Activated T-cell treated with anti-CD3 and anti-CD28 coated beads, Interleukin-2, amount 50 U/mL, for 24 hours (primary cell): ENCODE measurements around the gene MARK3.

Source experiments
- DNase-seq: peaks from one replicate; pipeline ENCODE4 v3.0.0-alpha.2; 2020
- H3K27ac Mint-ChIP-seq: 2 replicates; pipeline ENCODE4 v1.8.0; 2020; ENCODE audit warnings: mild to moderate bottlenecking, mixed read lengths
- H3K27me3 Mint-ChIP-seq: 2 replicates; pipeline ENCODE4 v1.8.0; 2020; ENCODE audit warnings: mixed read lengths
- H3K36me3 Mint-ChIP-seq: 2 replicates; pipeline ENCODE4 v1.8.0; 2020; ENCODE audit warnings: low read depth, mixed read lengths
- H3K4me1 Mint-ChIP-seq: 2 replicates; pipeline ENCODE4 v1.8.0; 2020; ENCODE audit warnings: low read depth, mixed read lengths
- H3K4me3 Mint-ChIP-seq: 2 replicates; pipeline ENCODE4 v1.8.0; 2020; ENCODE audit warnings: mild to moderate bottlenecking, moderate library complexity, mixed read lengths
- H3K9me3 Mint-ChIP-seq: 2 replicates; pipeline ENCODE4 v1.8.0; 2020; ENCODE audit warnings: mixed read lengths

The MARK3 gene

DNA sequence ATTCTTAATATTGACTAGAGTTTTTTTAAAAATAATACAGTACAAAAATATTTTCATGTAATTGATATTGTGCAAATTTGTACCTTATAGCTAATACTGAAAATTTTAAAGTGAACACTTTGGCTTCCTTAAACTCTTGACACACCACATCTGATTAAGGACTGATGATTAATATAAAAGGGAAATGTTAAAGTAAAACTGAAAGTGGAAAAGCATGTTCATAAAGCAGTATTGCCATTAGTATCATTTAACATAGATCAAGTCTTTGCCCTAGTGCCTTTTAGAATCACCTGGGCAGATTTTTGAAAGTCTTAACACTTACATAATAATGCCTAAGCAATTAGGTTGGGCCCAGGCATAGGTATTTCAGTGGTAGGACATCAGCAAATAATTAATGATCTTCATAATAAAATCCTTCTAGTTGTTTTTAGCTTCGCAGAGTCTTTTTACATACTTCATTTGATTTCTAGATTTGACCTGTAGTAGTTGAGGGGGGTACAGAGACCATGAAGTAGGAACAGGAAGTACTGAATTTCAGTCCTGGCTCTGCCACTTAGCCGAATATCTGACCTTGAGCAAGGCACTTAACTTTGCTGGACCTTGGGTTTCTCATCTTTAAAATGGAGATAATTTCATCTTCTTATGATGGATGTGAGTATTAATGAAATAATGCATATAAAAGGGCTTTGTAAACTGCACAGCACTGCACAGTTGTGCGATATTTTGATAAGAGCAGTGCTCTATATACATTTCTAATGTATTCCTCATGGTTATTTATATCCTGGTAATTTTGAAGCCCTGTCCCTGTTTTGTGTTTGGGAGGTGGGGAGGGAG, 43.7 kb downstream of the MARK3 start:
- no peak overlapping the region for H3K4me3 Mint-ChIP-seq
- peaks cover 59% of the 10 kb centered on the region for H3K4me1 Mint-ChIP-seq
- peak overlapping the region; percentile 87 for H3K27ac Mint-ChIP-seq

DNA sequence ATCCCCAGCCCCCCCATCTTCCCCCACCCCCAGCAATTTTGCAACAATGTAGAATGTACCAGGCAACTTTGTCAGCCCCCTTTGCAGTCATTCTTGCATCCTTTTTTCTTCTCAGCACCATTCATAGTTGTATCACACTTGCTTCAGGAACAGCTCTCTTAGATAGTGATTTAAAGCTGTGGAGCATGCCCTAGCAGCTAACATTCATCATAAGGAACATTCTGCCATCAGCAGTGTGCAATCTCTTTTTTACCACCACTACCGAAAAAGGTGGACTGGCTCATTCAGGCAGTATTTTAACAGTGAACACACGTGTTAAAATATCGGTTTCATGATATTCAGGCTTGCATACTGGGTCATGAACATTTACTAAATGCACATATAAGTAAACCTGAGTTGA, 45.1 kb downstream of the MARK3 start:
- H3K27ac Mint-ChIP-seq, result no peak overlapping the region

More for the DNA sequence above, 43.7 kb downstream of the MARK3 start:
- peaks cover 61% of the 10 kb centered on the region for H3K36me3 Mint-ChIP-seq
- H3K27me3 Mint-ChIP-seq, result no peaks in the 10 kb centered on the region
- no peak for DNase-seq
- no peaks in the 10 kb centered on the region for H3K9me3 Mint-ChIP-seq

DNA sequence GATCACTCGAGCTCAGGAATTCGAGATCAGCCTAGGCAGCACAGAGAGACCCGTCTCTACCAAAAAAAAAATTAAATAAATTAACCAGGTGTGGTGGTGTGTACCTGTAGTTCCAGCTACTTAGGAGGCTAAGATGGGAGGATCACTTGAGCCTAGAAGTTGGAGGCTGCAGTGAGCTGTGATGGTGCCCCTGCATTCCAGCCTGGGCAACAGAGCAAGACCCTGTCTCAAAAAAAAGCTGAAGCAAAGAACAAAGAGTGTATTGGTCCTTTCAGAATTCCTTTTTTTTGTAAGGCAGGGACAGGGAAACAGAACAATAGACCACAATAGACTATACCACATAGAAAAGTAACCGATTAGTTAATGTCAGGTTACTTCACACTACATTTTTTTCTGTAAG, 47.4 kb downstream of the MARK3 start:
- Mint-ChIP-seq H3K4me3 (no peak overlapping the region), H3K27ac (no peak overlapping the region), H3K4me1 (peaks cover 51% of the 10 kb centered on the region), H3K36me3 (peaks cover 57% of the 10 kb centered on the region), H3K9me3 (no peaks in the 10 kb centered on the region), H3K27me3 (no peaks in the 10 kb centered on the region)
- no peak for DNase-seq

More for the DNA sequence above, 45.1 kb downstream of the MARK3 start:
- H3K9me3 Mint-ChIP-seq, result no peaks in the 10 kb centered on the region
- no peak overlapping the region for H3K4me3 Mint-ChIP-seq
- H3K27me3 Mint-ChIP-seq, result no peaks in the 10 kb centered on the region
- peaks cover 62% of the 10 kb centered on the region for H3K4me1 Mint-ChIP-seq
- H3K36me3 Mint-ChIP-seq, result peaks cover 64% of the 10 kb centered on the region
- DNase-seq, result no peak

DNA sequence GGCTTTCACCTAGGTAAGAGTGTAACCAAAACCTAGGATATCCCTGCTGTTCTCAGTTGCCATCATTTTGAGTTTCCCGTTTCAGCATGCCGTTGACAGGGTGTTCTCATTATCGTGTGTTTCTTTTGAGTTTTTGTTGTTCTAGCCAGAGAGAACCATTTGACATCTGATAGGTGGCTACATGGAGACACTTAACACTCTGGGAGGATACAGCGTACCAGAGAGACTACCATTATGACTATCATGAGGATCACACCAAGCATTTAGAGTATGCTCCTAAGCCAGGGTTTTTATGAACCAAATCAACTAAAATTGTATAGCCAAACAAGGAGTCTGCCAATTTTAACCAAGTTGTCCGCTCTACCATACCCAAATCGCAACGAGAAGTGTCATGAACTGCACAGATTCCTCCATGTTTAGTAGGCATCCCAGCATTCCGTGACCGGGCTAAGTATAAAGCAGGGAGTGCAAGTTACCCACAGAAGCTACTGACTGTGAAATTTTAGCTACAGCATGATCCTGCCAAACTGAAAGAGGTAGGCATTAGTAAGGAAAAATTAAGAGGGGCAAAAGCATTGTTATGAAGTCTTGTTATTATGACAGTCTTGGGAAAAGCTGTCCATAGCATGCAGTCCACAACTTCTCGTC, 48.8 kb downstream of the MARK3 start:
- H3K9me3 Mint-ChIP-seq, result no peaks in the 10 kb centered on the region
- no peak overlapping the region for H3K4me3 Mint-ChIP-seq
- DNase-seq, result no peak
- peaks cover 61% of the 10 kb centered on the region for H3K36me3 Mint-ChIP-seq
- H3K27me3 Mint-ChIP-seq, result no peaks in the 10 kb centered on the region
- H3K4me1 Mint-ChIP-seq, result peaks cover 38% of the 10 kb centered on the region
- no peak overlapping the region for H3K27ac Mint-ChIP-seq

DNA sequence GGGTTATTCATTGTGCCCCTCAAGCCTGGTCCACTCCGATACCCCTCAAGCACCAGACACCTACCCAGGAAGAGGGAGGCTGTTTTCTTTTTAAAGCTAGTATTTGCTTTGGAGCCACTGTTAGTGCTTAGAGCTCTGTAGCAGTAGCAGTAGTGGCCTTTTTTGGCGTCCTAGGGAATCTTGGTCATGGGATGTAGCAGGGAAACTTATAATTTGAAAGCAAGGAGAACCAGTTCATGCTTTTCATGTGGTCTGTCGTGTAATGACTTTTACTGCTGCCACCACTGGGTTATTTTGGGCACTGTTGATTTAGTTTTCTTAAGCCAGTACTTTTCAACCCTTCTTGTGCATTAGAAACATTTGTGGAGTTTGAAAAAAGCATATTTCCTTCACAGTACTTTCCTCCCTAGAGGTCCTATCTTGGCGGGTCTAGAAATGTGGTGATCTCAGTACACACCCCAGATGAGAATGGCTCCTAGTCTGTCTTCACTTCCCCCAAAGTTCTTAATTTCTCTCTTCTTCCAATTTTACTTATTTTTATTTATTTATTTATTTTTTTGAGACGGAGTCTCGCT, 49.7 kb downstream of the MARK3 start:
- DNase-seq, result no peak
- no peak overlapping the region for H3K4me3 Mint-ChIP-seq
- no peaks in the 10 kb centered on the region for H3K9me3 Mint-ChIP-seq
- H3K27ac Mint-ChIP-seq, result no peak overlapping the region
- no peaks in the 10 kb centered on the region for H3K27me3 Mint-ChIP-seq
- H3K36me3 Mint-ChIP-seq, result peaks cover 61% of the 10 kb centered on the region
- peaks cover 31% of the 10 kb centered on the region for H3K4me1 Mint-ChIP-seq

DNA sequence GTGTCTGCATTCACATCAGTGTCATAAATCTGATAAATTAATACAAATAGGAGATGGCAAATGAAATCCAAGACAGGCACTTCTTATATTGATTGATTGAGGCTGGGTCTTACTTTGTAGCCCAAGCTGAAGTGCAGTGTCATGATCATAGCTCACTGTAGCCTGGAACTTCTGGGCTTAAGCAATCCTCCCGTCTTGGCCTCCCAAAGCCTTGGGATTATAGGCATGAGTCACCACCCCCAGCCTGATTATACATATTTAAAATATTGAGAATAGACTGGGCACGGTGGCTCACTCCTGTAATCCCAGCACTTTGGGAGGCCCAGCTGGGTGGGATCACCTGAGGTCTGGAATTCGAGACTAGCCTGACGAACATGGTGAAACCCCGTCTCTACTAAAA, 51.3 kb downstream of the MARK3 start:
- DNase-seq, result no peak
- Mint-ChIP-seq H3K9me3 (no peaks in the 10 kb centered on the region), H3K27ac (peak overlapping the region; percentile 26), H3K4me1 (peaks cover 24% of the 10 kb centered on the region), H3K36me3 (peaks cover 64% of the 10 kb centered on the region), H3K27me3 (no peaks in the 10 kb centered on the region), H3K4me3 (no peak overlapping the region)

DNA sequence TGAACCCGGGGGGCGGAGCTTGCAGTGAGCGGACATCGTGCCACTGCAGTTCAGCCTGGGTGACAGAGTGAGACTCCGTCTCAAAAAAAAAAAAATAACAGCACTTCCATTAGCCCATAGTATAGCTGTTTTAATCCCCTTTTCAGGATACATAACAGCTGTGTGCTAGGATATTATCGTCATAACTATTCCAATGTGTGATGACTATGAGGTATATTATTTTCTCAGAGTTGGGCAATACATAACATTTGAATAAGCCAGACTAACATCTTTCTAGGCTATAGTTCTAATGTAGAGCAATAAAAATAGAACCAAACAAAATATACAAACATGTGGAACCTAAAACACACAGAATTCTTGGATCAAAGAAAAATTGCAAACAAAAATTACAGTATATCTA, 57.1 kb downstream of the MARK3 start:
- no peaks in the 10 kb centered on the region for H3K9me3 Mint-ChIP-seq
- no peaks in the 10 kb centered on the region for H3K27me3 Mint-ChIP-seq
- no peak overlapping the region for H3K27ac Mint-ChIP-seq
- peaks cover 35% of the 10 kb centered on the region for H3K4me1 Mint-ChIP-seq
- H3K36me3 Mint-ChIP-seq, result peaks cover 55% of the 10 kb centered on the region
- no peak overlapping the region for H3K4me3 Mint-ChIP-seq
- DNase-seq, result no peak

DNA sequence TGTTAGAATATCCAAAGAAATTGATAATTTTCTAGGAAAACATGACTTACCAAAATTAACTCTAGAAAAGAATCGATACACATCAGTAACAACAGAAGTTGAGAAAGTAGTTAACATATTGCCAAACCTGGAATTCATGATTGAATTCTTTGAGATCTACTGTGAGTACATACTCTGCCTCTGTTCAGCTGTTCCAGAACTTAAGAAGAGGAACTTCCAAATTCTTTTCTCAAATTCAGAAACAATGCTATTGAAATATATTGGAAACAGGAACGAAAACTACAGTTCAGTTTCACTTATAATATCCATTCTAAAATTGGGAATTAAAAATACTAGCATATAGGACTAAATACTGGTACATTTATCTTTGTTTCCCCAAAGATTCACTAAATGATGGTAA, 57.9 kb downstream of the MARK3 start:
- peaks cover 40% of the 10 kb centered on the region for H3K4me1 Mint-ChIP-seq
- H3K36me3 Mint-ChIP-seq, result peaks cover 51% of the 10 kb centered on the region
- H3K27ac Mint-ChIP-seq, result no peak overlapping the region
- H3K4me3 Mint-ChIP-seq, result no peak overlapping the region
- H3K27me3 Mint-ChIP-seq, result no peaks in the 10 kb centered on the region
- H3K9me3 Mint-ChIP-seq, result no peaks in the 10 kb centered on the region
- no peak for DNase-seq

DNA sequence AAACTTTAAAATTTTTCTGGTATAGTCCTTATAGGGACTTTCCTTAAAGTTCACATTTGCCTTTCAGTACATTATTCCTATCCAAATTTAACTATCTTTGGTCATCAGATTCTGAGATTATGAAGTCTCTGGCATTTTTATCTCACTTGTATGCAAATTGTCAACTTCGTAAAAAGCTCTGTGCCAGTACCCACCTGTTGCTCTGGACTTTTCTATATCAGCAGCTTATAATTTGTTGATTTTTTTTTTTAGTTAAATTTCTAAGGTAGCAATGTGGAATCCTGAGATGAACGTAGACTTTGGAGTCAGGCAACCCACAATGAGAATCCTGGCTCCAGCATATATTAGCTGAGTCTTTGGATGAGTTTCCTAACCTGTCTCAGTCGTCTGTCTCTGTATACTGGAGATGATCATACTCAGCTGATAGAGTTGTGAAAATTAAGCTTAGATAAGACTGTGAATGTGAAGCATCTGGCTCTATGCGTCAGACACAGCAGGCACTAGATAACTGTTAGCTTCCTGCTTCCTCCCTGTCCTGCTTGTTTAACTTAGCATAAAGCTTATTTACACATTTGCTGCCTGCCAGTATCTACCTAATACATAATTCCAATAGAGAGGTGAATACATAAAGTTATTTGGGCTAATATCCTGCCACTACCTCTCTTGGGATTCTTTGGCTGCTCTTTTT, 59.8 kb downstream of the MARK3 start:
- no peak overlapping the region for H3K27ac Mint-ChIP-seq
- no peak overlapping the region for H3K4me3 Mint-ChIP-seq
- peaks cover 47% of the 10 kb centered on the region for H3K4me1 Mint-ChIP-seq
- no peaks in the 10 kb centered on the region for H3K9me3 Mint-ChIP-seq
- H3K36me3 Mint-ChIP-seq, result peaks cover 39% of the 10 kb centered on the region
- H3K27me3 Mint-ChIP-seq, result no peaks in the 10 kb centered on the region
- DNase-seq, result no peak

DNA sequence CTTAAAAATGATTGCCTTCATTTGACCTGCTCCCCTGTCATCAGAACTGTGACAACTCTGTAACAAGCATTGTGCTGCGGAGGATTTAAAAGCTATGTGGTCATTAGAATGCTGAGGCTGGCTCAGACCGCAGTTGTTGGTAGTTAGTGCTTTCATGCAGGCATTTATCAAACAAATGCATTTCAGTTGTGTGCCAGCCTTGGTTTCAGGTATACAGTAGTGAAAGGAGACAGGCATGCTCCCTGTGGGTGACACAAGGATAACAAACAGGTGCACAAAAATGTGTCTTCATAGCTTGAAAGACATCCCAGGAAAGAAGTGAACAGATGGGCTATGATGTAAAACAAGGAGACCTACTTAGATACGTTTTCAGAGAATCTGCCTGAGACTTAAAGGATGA, 60.6 kb downstream of the MARK3 start:
- no peak for DNase-seq
- H3K9me3 Mint-ChIP-seq, result no peaks in the 10 kb centered on the region
- peaks cover 37% of the 10 kb centered on the region for H3K36me3 Mint-ChIP-seq
- no peak overlapping the region for H3K27ac Mint-ChIP-seq
- no peaks in the 10 kb centered on the region for H3K27me3 Mint-ChIP-seq
- no peak overlapping the region for H3K4me3 Mint-ChIP-seq
- peaks cover 47% of the 10 kb centered on the region for H3K4me1 Mint-ChIP-seq

DNA sequence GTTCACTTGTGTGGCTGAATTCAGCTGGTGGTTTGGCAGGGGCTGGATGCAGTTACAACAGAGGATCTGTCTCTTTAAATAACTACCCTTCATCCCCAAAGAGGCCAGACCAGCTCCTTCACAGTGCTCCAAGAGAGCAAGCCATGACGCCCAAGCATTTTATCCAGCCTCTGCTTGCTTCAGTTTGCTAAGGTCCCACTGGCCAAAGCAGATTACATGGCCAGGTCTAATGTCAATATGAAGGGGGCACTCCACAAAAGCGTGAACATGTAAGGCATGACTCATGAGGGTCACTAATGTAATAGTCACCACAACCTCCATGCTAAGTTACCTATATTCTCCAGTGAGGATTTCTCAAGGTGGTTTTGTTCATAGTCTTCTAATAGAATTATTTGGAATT, 62.9 kb downstream of the MARK3 start:
- DNase-seq, result no peak
- H3K36me3 Mint-ChIP-seq, result peaks cover 41% of the 10 kb centered on the region
- no peaks in the 10 kb centered on the region for H3K27me3 Mint-ChIP-seq
- H3K27ac Mint-ChIP-seq, result peak overlapping the region; percentile 12
- H3K9me3 Mint-ChIP-seq, result no peaks in the 10 kb centered on the region
- no peak overlapping the region for H3K4me3 Mint-ChIP-seq
- H3K4me1 Mint-ChIP-seq, result peaks cover 44% of the 10 kb centered on the region

DNA sequence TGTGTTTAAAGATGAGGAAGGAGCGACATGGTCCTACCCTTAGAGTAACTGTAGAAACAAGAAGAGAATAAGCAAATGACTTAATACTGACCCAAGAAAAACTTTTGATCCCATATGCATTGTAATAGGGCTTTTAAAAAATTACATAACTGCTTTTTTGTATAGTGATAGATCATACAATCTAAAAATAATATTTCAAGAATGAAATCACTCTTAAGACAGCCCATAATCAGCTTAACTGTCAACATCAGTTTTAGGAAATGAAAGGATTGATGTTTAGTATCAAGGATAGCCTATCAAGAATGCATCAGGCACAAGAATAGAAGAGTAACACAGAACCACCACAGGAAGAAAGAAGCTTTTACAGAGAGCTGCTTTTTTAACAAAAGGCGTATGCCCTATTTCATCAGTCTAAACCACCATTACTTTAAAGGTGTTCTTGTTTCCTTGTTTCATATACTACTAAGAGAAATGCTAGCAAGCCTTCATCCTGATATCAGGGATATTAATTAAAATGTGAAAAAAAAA, 64.5 kb downstream of the MARK3 start:
- Mint-ChIP-seq H3K4me3 (no peak overlapping the region), H3K27me3 (no peaks in the 10 kb centered on the region), H3K36me3 (peaks cover 46% of the 10 kb centered on the region), H3K4me1 (peaks cover 38% of the 10 kb centered on the region), H3K9me3 (no peaks in the 10 kb centered on the region), H3K27ac (no peak overlapping the region)
- DNase-seq, result no peak

DNA sequence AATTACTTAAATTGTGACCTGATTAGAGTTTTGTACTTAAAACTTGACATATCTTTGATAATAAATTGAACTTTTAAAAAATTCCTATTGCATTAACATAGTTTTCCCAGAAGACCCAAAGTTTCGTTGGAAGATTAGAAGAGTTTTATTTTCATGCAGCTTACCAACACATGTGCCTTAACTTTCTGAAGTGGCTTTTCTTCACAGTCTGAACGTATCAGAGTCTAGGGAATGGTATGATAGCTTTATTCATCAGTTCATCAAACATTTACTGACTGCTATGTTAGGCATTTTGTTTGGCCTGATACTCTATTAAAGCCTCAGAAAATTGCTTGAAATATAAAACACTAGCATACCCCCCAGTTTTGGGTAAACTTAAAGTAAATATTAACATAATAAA, 65.2 kb downstream of the MARK3 start:
- Mint-ChIP-seq H3K9me3 (no peaks in the 10 kb centered on the region), H3K36me3 (peaks cover 47% of the 10 kb centered on the region), H3K27ac (no peak overlapping the region), H3K27me3 (no peaks in the 10 kb centered on the region), H3K4me3 (no peak overlapping the region), H3K4me1 (peaks cover 35% of the 10 kb centered on the region)
- no peak for DNase-seq

DNA sequence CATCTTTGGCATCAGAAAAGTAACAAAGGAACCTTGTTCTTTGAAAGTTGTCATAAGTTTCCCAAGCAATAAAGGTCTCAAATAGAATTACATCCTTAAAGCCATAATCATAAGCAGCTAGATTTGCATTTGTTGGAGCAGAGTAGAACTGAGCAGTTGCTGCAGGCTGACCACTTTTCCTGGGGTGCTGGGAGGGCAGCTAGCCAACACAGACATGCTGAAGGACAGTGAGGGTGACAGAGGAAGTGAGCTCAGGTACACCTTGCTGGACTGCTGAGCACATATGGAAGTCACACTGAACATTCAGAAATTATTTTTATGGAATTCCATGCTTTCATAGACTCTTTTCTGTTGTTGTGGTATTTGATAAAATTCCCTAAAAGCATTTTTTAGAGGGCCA, 66.2 kb downstream of the MARK3 start:
- Mint-ChIP-seq H3K27me3 (no peaks in the 10 kb centered on the region), H3K36me3 (peaks cover 53% of the 10 kb centered on the region), H3K4me1 (peaks cover 30% of the 10 kb centered on the region), H3K27ac (no peak overlapping the region), H3K4me3 (no peak overlapping the region), H3K9me3 (no peaks in the 10 kb centered on the region)
- DNase-seq, result no peak
